ENCODE results near the gene TEKTIP1.
A peak's percentile ranks its signal among the peaks of the same experiment; 100 is the strongest.

TEKTIP1 gene

GRCh38 chr19:3538258-3538929 lies 580 bp upstream of the TEKTIP1 start:
- DNase-seq, result no peak

- DNase-seq, result no peak
Measured at GRCh38 chr19:3539756-3540118, 763 bp downstream of the TEKTIP1 start.

GRCh38 chr19:3543150-3544057 lies 4.4 kb downstream of the TEKTIP1 start:
- no peak for DNase-seq

GRCh38 chr19:3544058-3544376 lies 5.0 kb downstream of the TEKTIP1 start:
- DNase-seq, result no peak

GRCh38 chr19:3544742-3545668 lies 6.0 kb downstream of the TEKTIP1 start:
- peak; percentile 90 to 91 for DNase-seq

- DNase-seq, result no peak
Measured at GRCh38 chr19:3545669-3546034, 6.7 kb downstream of the TEKTIP1 start.

GRCh38 chr19:3546119-3546518 lies 7.1 kb downstream of the TEKTIP1 start:
- DNase-seq, result no peak

GRCh38 chr19:3547301-3547731 lies 8.3 kb downstream of the TEKTIP1 start:
- DNase-seq, result peak; percentile 42 to 52

GRCh38 chr19:3547767-3548282 lies 8.9 kb downstream of the TEKTIP1 start:
- no peak for DNase-seq

GRCh38 chr19:3548606-3549005 lies 9.6 kb downstream of the TEKTIP1 start:
- DNase-seq, result no peak

- DNase-seq, result no peak
Measured at GRCh38 chr19:3549816-3550215, 10.8 kb downstream of the TEKTIP1 start.

- DNase-seq, result no peak
Measured at GRCh38 chr19:3550947-3551791, 12.2 kb downstream of the TEKTIP1 start.

- DNase-seq, result no peak
Measured at GRCh38 chr19:3551792-3552095, 12.8 kb downstream of the TEKTIP1 start.

- DNase-seq, result peak in 1 of 2 experiments; percentile 38
Measured at GRCh38 chr19:3554254-3555083, 15.5 kb downstream of the TEKTIP1 start.

GRCh38 chr19:3555653-3556422 lies 16.9 kb downstream of the TEKTIP1 start:
- DNase-seq, result no peak

GRCh38 chr19:3556423-3556977 lies 17.5 kb downstream of the TEKTIP1 start:
- no peak for DNase-seq

GRCh38 chr19:3556978-3557460 lies 18.0 kb downstream of the TEKTIP1 start:
- DNase-seq, result peak; percentile 66 to 72

GRCh38 chr19:3557461-3558248 lies 18.7 kb downstream of the TEKTIP1 start, which contains the start of gene MFSD12:
Gene MFSD12, minus strand, starts transcription at chr19:3557586. Its CDS starts 183 bp downstream, at chr19:3557403.
- DNase-seq, result peak; percentile 96
